SK-N-MC (cell line): ENCODE measurements around the gene TMIE.

Experiments used
- EZH2 ChIP-seq: fragments of 200-600 bp; sonication (generic); IDR thresholded peaks from one replicate; pipeline ENCODE4 v1.6.1; 2017; ENCODE audit warnings: antibody characterized with exemption
- POLR2AphosphoS5 ChIP-seq: IDR thresholded peaks from 2 replicates; pipeline ENCODE4 v1.6.1; 2012; ENCODE audit warnings: mild to moderate bottlenecking, low read depth, low read length, borderline replicate concordance

GRCh38 chr3:46701181-46701939, at the start of gene TMIE:
- no peak for TF ChIP-seq POLR2AphosphoS5
- no peak for TF ChIP-seq EZH2
